Prostate gland (tissue), 2 donors: ENCODE measurements around the gene PEX16.

Experiments used
- POLR2A ChIP-seq: fragments of 450-650 bp; IDR thresholded peaks from one replicate; pipeline ENCODE4 v1.6.1; 2016; ENCODE audit warnings: antibody characterized with exemption, mild to moderate bottlenecking
- TF ChIP-seq, protein P1 (sequence below), 4 experiments: fragments of 200-600 bp in 2 of 4; fragments of 450-650 bp in 2 of 4; sonication (generic) in 2 of 4; IDR thresholded peaks; 1 replicate in 3 of 4; 2 replicates in 1 of 4; pipeline ENCODE4 v1.5.1; 2016 to 2019; ENCODE audit warnings: antibody characterized with exemption in 4 of 4, mild to moderate bottlenecking in 2 of 4, moderate library complexity in 2 of 4

DNA sequence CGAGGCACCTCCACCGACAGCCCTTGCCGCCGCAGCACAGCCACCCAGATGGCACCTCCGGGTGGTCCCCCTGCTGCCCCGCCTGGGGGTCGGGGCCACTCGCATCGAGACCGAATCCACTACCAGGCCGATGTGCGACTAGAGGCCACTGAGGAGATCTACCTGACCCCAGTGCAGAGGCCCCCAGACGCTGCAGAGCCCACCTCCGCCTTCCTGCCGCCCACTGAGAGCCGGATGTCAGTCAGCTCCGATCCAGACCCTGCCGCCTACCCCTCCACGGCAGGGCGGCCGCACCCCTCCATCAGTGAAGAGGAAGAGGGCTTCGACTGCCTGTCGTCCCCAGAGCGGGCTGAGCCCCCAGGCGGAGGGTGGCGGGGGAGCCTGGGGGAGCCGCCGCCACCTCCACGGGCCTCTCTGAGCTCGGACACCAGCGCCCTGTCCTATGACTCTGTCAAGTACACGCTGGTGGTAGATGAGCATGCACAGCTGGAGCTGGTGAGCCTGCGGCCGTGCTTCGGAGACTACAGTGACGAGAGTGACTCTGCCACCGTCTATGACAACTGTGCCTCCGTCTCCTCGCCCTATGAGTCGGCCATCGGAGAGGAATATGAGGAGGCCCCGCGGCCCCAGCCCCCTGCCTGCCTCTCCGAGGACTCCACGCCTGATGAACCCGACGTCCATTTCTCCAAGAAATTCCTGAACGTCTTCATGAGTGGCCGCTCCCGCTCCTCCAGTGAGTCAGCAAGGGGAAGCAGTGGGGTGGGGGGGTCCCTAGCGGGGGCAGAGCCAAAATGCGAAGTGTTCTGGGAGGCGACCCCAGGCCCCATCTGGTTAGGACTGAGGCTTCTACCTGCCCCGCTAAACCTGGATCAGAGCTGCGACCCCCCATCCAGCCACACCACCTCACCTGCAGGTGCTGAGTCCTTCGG is 15.0 kb downstream of the PEX16 start:
- TF ChIP-seq, protein P1, sequence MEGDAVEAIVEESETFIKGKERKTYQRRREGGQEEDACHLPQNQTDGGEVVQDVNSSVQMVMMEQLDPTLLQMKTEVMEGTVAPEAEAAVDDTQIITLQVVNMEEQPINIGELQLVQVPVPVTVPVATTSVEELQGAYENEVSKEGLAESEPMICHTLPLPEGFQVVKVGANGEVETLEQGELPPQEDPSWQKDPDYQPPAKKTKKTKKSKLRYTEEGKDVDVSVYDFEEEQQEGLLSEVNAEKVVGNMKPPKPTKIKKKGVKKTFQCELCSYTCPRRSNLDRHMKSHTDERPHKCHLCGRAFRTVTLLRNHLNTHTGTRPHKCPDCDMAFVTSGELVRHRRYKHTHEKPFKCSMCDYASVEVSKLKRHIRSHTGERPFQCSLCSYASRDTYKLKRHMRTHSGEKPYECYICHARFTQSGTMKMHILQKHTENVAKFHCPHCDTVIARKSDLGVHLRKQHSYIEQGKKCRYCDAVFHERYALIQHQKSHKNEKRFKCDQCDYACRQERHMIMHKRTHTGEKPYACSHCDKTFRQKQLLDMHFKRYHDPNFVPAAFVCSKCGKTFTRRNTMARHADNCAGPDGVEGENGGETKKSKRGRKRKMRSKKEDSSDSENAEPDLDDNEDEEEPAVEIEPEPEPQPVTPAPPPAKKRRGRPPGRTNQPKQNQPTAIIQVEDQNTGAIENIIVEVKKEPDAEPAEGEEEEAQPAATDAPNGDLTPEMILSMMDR (IDR thresholded peaks at IDR 0.05) = no peak
- no peak for TF ChIP-seq POLR2A
